ENCODE measurements around the gene GALNT15.

The GALNT15 gene

DNA sequence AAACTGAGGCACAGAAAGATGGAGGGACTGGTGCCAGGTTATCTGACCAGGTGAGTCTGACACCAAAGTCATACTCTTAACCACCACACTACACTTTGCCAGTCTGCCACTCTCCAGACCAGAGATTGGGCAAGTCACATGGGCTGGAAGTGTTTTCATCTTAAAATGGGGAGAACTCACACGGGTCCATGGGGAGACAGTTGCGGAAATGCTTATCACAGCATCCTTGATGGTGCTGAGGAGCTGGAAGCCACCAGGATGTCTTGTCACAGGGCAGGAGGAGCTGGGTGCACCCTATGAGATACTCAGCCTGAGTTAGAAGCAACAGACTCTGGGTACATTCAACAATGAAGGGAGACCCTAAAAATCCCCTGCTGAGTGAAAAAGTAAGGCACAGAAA is 4.8 kb downstream of the GALNT15 start:
- Histone ChIP-seq H3K27ac (ENCODE audit: low read depth, low read length, poor library complexity, severe bottlenecking) (no peak overlapping the region), H3K4me2 (ENCODE audit: low read length) (no peak overlapping the region), H3K27me3 (ENCODE audit: insufficient read depth, low read length) (no peaks in the 10 kb centered on the region), H3K9ac (ENCODE audit: low read length) (no peak overlapping the region), H3K9me2 (ENCODE audit: low read depth, low read length) (no peaks in the 10 kb centered on the region), H3K79me2 (ENCODE audit: insufficient read depth, low read length) (no peaks in the 10 kb centered on the region), H3K4me1 (ENCODE audit: insufficient read depth, low read length, severe bottlenecking) (no peaks in the 10 kb centered on the region), H3K36me3 (ENCODE audit: insufficient read depth, low read length) (no peaks in the 10 kb centered on the region), H4K20me1 (ENCODE audit: insufficient read depth, low read length) (no peaks in the 10 kb centered on the region), H3F3A (ENCODE audit: insufficient read depth, low read length) (no peaks in the 10 kb centered on the region), H3K4me3 (ENCODE audit: low read depth, low read length, poor library complexity, severe bottlenecking) (no peak overlapping the region), H2AFZ (ENCODE audit: low read length) (no peak overlapping the region), H3K9me3 (ENCODE audit: low read length) (no peaks in the 10 kb centered on the region)
- TF ChIP-seq, protein P1, sequence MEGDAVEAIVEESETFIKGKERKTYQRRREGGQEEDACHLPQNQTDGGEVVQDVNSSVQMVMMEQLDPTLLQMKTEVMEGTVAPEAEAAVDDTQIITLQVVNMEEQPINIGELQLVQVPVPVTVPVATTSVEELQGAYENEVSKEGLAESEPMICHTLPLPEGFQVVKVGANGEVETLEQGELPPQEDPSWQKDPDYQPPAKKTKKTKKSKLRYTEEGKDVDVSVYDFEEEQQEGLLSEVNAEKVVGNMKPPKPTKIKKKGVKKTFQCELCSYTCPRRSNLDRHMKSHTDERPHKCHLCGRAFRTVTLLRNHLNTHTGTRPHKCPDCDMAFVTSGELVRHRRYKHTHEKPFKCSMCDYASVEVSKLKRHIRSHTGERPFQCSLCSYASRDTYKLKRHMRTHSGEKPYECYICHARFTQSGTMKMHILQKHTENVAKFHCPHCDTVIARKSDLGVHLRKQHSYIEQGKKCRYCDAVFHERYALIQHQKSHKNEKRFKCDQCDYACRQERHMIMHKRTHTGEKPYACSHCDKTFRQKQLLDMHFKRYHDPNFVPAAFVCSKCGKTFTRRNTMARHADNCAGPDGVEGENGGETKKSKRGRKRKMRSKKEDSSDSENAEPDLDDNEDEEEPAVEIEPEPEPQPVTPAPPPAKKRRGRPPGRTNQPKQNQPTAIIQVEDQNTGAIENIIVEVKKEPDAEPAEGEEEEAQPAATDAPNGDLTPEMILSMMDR (IDR thresholded peaks at IDR 0.05; ENCODE audit: low read length), result no peak
- TF ChIP-seq EZH2 (IDR thresholded peaks at IDR 0.05; ENCODE audit: borderline replicate concordance, low read length), result no peak

DNA sequence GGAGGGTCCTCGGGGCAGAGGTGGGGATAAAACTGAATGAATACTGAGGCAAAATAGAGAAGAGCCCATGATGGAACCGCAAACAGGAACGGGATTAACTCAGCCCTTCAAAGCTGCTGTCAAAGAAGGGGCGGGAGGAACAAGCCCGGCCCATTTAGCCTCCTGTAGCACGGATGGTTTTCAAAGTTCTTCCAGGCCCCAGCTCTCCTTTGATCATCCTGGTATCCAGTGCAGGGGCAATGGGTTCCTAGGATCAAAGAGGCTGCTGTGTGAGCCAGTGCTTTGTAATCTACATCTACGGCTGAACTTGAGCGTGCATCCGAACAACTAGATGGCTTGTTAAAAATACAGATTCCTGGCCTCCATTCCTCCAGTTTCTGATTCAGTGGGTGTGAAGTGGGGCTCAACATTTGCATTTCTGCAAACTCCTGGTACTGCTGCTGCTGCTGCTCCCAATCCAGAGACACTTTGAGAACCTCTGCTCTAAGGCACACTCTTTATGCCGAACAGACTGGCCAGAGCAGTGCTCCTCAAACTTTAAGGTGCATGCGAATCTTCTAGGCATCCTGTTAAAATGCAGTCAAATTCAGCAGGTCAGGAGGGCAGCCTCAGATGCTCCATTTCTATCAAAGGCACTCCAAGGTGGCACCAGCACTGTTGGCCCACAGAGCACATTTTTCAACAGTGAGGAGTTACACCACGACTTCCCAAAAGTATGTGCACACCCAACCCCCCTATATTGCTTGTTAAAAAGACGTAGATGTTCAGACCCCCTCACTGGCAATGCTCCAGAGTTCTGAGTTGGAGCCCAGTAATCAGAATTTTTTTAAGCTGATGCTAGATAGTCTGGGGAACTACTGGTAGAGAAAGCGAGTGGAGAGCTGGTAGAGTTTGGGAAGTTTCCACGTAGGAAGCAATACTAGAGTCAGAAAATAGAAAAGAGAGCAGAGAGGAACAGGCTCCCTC is 5.6 kb downstream of the GALNT15 start:
- no peaks in the 10 kb centered on the region for H3F3A ChIP-seq (ENCODE audit: insufficient read depth, low read length)
- H3K27ac ChIP-seq (ENCODE audit: low read depth, low read length, poor library complexity, severe bottlenecking), result no peak overlapping the region
- no peaks in the 10 kb centered on the region for H3K4me1 ChIP-seq (ENCODE audit: insufficient read depth, low read length, severe bottlenecking)
- no peak overlapping the region for H3K4me3 ChIP-seq (ENCODE audit: low read depth, low read length, poor library complexity, severe bottlenecking)
- no peak overlapping the region for H2AFZ ChIP-seq (ENCODE audit: low read length)
- no peaks in the 10 kb centered on the region for H3K9me2 ChIP-seq (ENCODE audit: low read depth, low read length)
- H3K9ac ChIP-seq (ENCODE audit: low read length), result no peak overlapping the region
- no peaks in the 10 kb centered on the region for H3K79me2 ChIP-seq (ENCODE audit: insufficient read depth, low read length)
- TF ChIP-seq EZH2 (IDR thresholded peaks at IDR 0.05; ENCODE audit: borderline replicate concordance, low read length), result no peak
- TF ChIP-seq, protein P1 (IDR thresholded peaks at IDR 0.05; ENCODE audit: low read length), result no peak
- no peaks in the 10 kb centered on the region for H3K27me3 ChIP-seq (ENCODE audit: insufficient read depth, low read length)
- no peak overlapping the region for H3K4me2 ChIP-seq (ENCODE audit: low read length)
- no peaks in the 10 kb centered on the region for H3K9me3 ChIP-seq (ENCODE audit: low read length)
- no peaks in the 10 kb centered on the region for H3K36me3 ChIP-seq (ENCODE audit: insufficient read depth, low read length)
- H4K20me1 ChIP-seq (ENCODE audit: insufficient read depth, low read length), result no peaks in the 10 kb centered on the region

DNA sequence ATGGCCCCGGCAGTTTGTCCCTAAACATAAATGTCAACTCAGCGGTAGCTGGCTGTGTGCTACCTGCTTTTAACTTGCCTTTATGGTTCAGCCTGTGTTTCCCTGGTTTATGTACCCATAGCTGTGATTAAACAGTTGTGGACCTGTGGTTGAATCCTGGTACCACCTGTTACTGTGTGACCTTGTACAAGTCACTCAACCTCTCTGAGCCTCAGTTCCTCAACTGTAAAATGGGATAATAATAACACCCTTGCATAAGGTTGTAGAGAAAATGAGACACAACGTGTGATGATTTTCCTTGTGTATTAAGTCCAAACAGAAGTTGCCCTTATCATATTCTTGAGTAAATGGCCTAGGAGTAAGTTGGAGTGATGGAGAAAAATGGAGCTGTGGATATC is 6.3 kb downstream of the GALNT15 start:
- Histone ChIP-seq H2AFZ (ENCODE audit: low read length) (no peak overlapping the region), H3F3A (ENCODE audit: insufficient read depth, low read length) (no peaks in the 10 kb centered on the region), H3K36me3 (ENCODE audit: insufficient read depth, low read length) (no peaks in the 10 kb centered on the region), H3K9ac (ENCODE audit: low read length) (no peak overlapping the region), H3K27me3 (ENCODE audit: insufficient read depth, low read length) (no peaks in the 10 kb centered on the region), H3K9me3 (ENCODE audit: low read length) (no peaks in the 10 kb centered on the region), H4K20me1 (ENCODE audit: insufficient read depth, low read length) (no peaks in the 10 kb centered on the region), H3K4me1 (ENCODE audit: insufficient read depth, low read length, severe bottlenecking) (no peaks in the 10 kb centered on the region), H3K79me2 (ENCODE audit: insufficient read depth, low read length) (no peaks in the 10 kb centered on the region), H3K27ac (ENCODE audit: low read depth, low read length, poor library complexity, severe bottlenecking) (no peak overlapping the region), H3K9me2 (ENCODE audit: low read depth, low read length) (no peaks in the 10 kb centered on the region), H3K4me3 (ENCODE audit: low read depth, low read length, poor library complexity, severe bottlenecking) (no peak overlapping the region), H3K4me2 (ENCODE audit: low read length) (no peak overlapping the region)
- TF ChIP-seq, protein P1 (IDR thresholded peaks at IDR 0.05; ENCODE audit: low read length), result no peak
- no peak for TF ChIP-seq EZH2 (IDR thresholded peaks at IDR 0.05; ENCODE audit: borderline replicate concordance, low read length)
